WI38 (cell line): ENCODE results near the gene SLC2A9.

Experiments
- H3K4me3 ChIP-seq: 2 replicates; pipeline ENCODE4 v1.5.1; 2011; ENCODE audit warnings: low read depth, mild to moderate bottlenecking, control low read depth, low read length
- CTCF ChIP-seq: IDR thresholded peaks from 2 replicates; pipeline ENCODE4 v1.5.1; 2012; ENCODE audit warnings: low read depth, mild to moderate bottlenecking, control low read depth, low read length

Gene SLC2A9

GRCh38 chr4:9952415-9952950 lies 68.8 kb downstream of the SLC2A9 start:
- no peak overlapping the region for H3K4me3 ChIP-seq
- TF ChIP-seq CTCF, result no peak

GRCh38 chr4:9949573-9949972 lies 71.7 kb downstream of the SLC2A9 start:
- H3K4me3 ChIP-seq, result no peak overlapping the region
- no peak for TF ChIP-seq CTCF

- no peak for TF ChIP-seq CTCF
- H3K4me3 ChIP-seq, result no peak overlapping the region
Observed at GRCh38 chr4:9947168-9948062, 73.9 kb downstream of the SLC2A9 start.

- no peak overlapping the region for H3K4me3 ChIP-seq
- TF ChIP-seq CTCF, result no peak
Observed at GRCh38 chr4:9946170-9946569, 75.1 kb downstream of the SLC2A9 start.

GRCh38 chr4:9944431-9945425 lies 76.6 kb downstream of the SLC2A9 start:
- H3K4me3 ChIP-seq, result no peak overlapping the region
- TF ChIP-seq CTCF, result no peak

GRCh38 chr4:9943761-9944160 lies 77.5 kb downstream of the SLC2A9 start:
- TF ChIP-seq CTCF, result no peak
- no peak overlapping the region for H3K4me3 ChIP-seq
